CD4-positive, alpha-beta memory T cell (primary cell): ENCODE measurements around the gene FXR2. TPM values are rescaled to one million over a fixed set of nuclear protein-coding genes. Genes with fewer than 3 reads are reported as not detected.

Experiments used
- CTCF ChIA-PET: fragments of 350-600 bp; sonication (Branson Sonifier 250); formaldehyde crosslinking; loops from one replicate; lab custom pipeline; 2021; ENCODE audit warnings: inconsistent platforms; ENCODE audit not compliant: partially characterized antibody; lab: Charles Lee
- POLR2A ChIA-PET: fragments of 350-600 bp; sonication (Branson Sonifier 250); formaldehyde crosslinking; loops from one replicate; lab custom pipeline; 2021; ENCODE audit not compliant: partially characterized antibody; lab: Charles Lee
- DNase-seq, 5 donors: peaks; one replicate each; pipeline versions ENCODE4 v3.0.0 to v3.0.0-alpha.2; 2020 to 2022; ENCODE audit warnings: mixed read lengths in 1 of 5
- H3K27ac ChIP-seq: one replicate; pipeline ENCODE4 v1.7.0; 2013; ENCODE audit warnings: low read depth, low read length
- H3K27me3 ChIP-seq: 2 replicates; pipeline ENCODE4 v1.7.0; 2013; ENCODE audit warnings: mild to moderate bottlenecking, low read length, moderate library complexity; ENCODE audit not compliant: insufficient read depth
- H3K36me3 ChIP-seq: 2 replicates; pipeline ENCODE4 v1.7.0; 2013; ENCODE audit warnings: mild to moderate bottlenecking, low read length, moderate library complexity; ENCODE audit not compliant: insufficient read depth
- H3K4me1 ChIP-seq: 2 replicates; pipeline ENCODE4 v1.7.0; 2013; ENCODE audit warnings: mild to moderate bottlenecking, low read length, moderate library complexity; ENCODE audit not compliant: insufficient read depth
- H3K4me3 ChIP-seq, 2 donors: one replicate each; pipeline ENCODE4 v1.7.0; 2013; ENCODE audit warnings: low read length in 2 of 2, mild to moderate bottlenecking in 1 of 2
- H3K9me3 ChIP-seq, 2 donors: one replicate each; pipeline ENCODE4 v1.7.0; 2013; ENCODE audit warnings: low read length in 2 of 2, control low read depth in 1 of 2; ENCODE audit not compliant: control insufficient read depth in 1 of 2
- H3K27ac Mint-ChIP-seq, 7 donors: one replicate each; pipeline ENCODE4 v1.8.0; 2020 to 2021; ENCODE audit warnings: mixed read lengths in 7 of 7, mild to moderate bottlenecking in 6 of 7, inconsistent platforms in 3 of 7, moderate library complexity in 3 of 7
- H3K27me3 Mint-ChIP-seq, 2 donors: one replicate each; pipeline ENCODE4 v1.8.0; 2020 to 2021; ENCODE audit warnings: mixed read lengths in 2 of 2
- H3K36me3 Mint-ChIP-seq, 2 donors: one replicate each; pipeline ENCODE4 v1.8.0; 2020 to 2021; ENCODE audit warnings: mixed read lengths in 2 of 2, inconsistent platforms in 1 of 2, mild to moderate bottlenecking in 1 of 2
- H3K4me1 Mint-ChIP-seq, 4 donors: one replicate each; pipeline ENCODE4 v1.8.0; 2020 to 2021; ENCODE audit warnings: mixed read lengths in 4 of 4, mild to moderate bottlenecking in 1 of 4
- H3K4me3 Mint-ChIP-seq, 8 donors: one replicate each; pipeline ENCODE4 v1.8.0; 2020 to 2021; ENCODE audit warnings: mixed read lengths in 8 of 8, mild to moderate bottlenecking in 7 of 8, moderate library complexity in 6 of 8, inconsistent platforms in 3 of 8
- H3K9me3 Mint-ChIP-seq, 8 donors: one replicate each; pipeline ENCODE4 v1.8.0; 2020 to 2021; ENCODE audit warnings: mixed read lengths in 8 of 8, mild to moderate bottlenecking in 5 of 8, inconsistent platforms in 3 of 8, moderate library complexity in 1 of 8
- intact Hi-C: fragments of 100-400 bp; cut with micrococcal nuclease; formaldehyde crosslinking; loops from one replicate; pipeline ENCODE4 v1.15.1; 2023
- polyA plus RNA-seq, 2 donors: library from polyadenylated mRNA; unstranded; fragments of 300-500 nt; fragmentation: Illumina TruSeq; gene quantifications; one replicate each; pipeline ENCODE4 v1.2.3, GENCODE V29; 2021
- total RNA-seq, 2 experiments: library from RNA; stranded (reverse); gene quantifications; one replicate each; pipeline ENCODE4 v1.2.3, GENCODE V29; 2021

Gene FXR2
- total and polyA plus RNA-seq, 4 experiments from 2014 or later: 9.2 to 46.6 (median 31.4) TPM

DNA sequence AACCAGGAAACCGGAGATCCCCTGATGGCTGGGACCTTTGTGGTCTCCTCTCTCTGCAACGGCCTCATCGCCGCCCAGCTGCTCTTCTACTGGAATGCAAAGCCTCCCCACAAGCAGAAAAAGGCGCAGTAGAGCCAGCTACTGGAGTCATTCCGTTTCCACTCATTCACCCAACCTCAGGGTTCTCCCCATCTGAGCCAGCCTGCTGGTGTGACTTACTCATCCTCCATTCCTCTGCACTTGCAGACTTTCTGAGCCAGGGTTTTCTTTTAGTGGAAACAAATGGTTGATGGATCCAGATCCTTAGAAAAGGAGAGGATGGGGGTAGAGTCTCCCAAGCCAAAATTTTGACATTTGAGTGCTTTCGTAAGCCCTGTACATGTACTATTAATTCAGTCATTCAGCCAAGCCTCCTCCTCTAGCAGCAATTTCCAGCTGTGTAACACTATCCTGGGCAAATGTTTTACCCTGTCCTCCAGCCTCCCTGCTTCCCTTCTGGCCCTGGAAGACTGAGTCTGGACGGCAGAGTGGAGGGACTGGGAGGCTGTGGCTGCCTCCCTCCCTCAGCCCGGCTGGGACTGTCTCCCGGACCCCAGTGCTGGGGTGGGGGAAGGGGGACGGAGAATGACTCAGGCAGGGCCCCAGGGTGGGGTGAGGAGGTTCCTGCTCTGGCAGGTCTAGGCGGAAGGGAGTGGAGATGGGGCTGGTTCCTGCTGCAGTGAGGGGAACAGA lies 27.1 kb downstream of the FXR2 start:
- Mint-ChIP-seq H3K36me3 (peaks cover 11 to 46% of the 10 kb centered on the region in 2 donors), H3K9me3 (peaks cover 0 to 1% (median 0%) of the 10 kb centered on the region in 8 donors), H3K4me1 (peaks cover 5 to 35% (median 21%) of the 10 kb centered on the region in 4 donors), H3K27me3 (no peaks in the 10 kb centered on the region), H3K4me3 (peak overlapping the region in 1 of 8 donors; percentile 35), H3K27ac (peak overlapping the region in 4 of 7 donors; percentile 30 to 61 (median 34))
- ChIA-PET POLR2A (interaction anchor here (1.0 to 9.5 kb wide), 4 partner anchors 15 to 253 kb away, joined by 3 to 220 read pairs (median 14); partner anchors contain the start of genes TP53, WRAP53 and ZBTB4), CTCF (interaction anchor here (1.0 to 2.3 kb wide), 4 partner anchors 8 to 232 kb away, joined by 4 to 9 read pairs (median 5); partner anchors contain the start of gene TP53)
- H3K4me1 ChIP-seq: peaks cover 35% of the 10 kb centered on the region
- intact Hi-C loops: no loop called here
- no peak for DNase-seq
- no peak overlapping the region for H3K4me3 ChIP-seq
- H3K27me3 ChIP-seq: no peaks in the 10 kb centered on the region
- no peaks in the 10 kb centered on the region for H3K9me3 ChIP-seq
- peaks cover 28% of the 10 kb centered on the region for H3K36me3 ChIP-seq
- H3K27ac ChIP-seq: no peak overlapping the region

DNA sequence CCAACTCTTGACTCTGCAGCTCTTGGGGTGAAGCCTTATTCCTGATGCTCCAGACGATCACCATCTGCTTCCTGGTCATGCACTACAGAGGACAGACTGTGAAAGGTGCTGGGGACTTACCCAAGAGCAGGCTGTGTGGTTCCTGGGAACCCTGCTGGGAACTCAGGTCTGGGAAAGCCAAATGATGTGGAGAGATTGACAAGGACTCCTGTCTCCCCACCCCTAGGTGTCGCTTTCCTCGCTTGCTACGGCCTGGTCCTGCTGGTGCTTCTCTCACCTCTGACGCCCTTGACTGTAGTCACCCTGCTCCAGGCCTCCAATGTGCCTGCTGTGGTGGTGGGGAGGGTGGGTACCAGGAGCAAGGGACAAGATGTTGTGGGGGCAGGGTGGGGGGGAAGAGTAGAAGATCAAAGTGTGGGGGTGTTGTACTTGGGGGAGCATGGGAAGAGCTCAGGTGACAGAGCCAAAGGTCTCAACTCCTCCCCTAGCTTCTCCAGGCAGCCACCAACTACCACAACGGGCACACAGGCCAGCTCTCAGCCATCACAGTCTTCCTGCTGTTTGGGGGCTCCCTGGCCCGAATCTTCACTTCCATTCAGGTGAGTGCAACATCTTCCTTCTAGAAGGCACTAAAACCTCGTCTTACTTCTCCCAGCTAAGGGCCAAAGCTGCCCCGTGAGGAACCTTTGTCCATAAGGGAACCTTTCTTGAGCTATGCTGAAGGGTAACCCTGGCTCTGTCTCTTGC lies 27.9 kb downstream of the FXR2 start:
- H3K4me3 ChIP-seq: no peak overlapping the region
- H3K27ac ChIP-seq: no peak overlapping the region
- POLR2A ChIA-PET: interaction anchor here (1.0 to 9.5 kb wide), 6 partner anchors 14 to 252 kb away, joined by 3 to 220 read pairs (median 14); partner anchors contain the start of genes TP53, WRAP53 and ZBTB4
- peaks cover 41% of the 10 kb centered on the region for H3K4me1 ChIP-seq
- H3K36me3 Mint-ChIP-seq: peaks cover 6 to 39% of the 10 kb centered on the region in 2 donors
- peaks cover 5 to 43% (median 26%) of the 10 kb centered on the region in 4 donors for H3K4me1 Mint-ChIP-seq
- CTCF ChIA-PET: interaction anchor here (1.0 to 2.3 kb wide), 8 partner anchors 9 to 231 kb away, joined by 4 to 12 read pairs (median 5); partner anchors contain the start of gene TP53
- peak overlapping the region in 3 of 8 donors; percentile 13 to 35 (median 20) for H3K4me3 Mint-ChIP-seq
- peak overlapping the region in 2 of 7 donors; percentile 38 to 61 for H3K27ac Mint-ChIP-seq
- no peak for DNase-seq
- no peaks in the 10 kb centered on the region for H3K27me3 Mint-ChIP-seq
- intact Hi-C loops: no loop called here
- H3K9me3 ChIP-seq: no peaks in the 10 kb centered on the region
- H3K9me3 Mint-ChIP-seq: peaks cover 0 to 1% (median 0%) of the 10 kb centered on the region in 8 donors
- H3K27me3 ChIP-seq: no peaks in the 10 kb centered on the region
- H3K36me3 ChIP-seq: peaks cover 21% of the 10 kb centered on the region

DNA sequence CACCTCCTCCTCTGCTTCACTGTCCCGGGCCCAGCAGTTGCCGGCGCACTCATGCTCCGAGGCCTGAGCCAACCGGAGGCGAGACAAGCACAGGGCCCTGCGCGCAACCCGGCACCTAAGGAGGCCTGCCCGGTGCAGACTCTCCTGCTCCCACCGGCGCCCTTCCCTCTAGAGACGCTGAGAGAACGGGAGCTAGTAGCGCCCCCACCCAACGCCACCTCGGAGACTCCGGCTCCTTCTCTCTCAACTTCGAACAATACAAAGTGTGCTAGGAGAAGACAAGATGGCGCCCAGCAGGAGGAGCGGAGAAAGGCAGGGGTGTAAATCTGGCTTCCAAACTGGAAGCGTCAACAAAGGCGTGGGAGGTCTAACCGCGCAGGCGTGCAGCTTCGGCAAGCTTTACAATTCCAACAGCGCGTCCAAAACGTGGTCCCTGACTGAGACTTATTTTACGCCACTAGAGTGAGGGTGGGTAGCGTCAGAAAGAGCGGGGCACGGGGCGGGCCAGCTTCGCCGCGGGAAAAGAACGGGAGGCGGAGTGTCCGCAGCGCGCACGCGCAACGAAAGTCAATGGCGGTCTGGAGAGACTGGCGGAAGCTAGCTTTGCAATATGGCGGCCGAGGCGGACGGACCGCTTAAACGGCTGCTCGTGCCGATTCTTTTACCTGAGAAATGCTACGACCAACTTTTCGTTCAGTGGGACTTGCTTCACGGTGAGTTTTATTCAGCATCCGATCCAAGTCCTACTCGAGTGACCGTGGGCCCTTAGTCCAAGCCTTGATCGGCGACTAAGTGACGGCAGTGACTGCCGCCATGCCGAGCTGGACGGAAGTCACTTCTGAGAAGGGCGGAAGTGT lies 31.2 kb downstream of the FXR2 start, which contains the start of gene MPDU1:
Gene MPDU1 (plus strand): TSS at position 600 of the 857 bp plus-strand sequence. CDS start 11 bp downstream, at position 611.
- intact Hi-C loops: loop anchor here (1.0 kb wide), 5 partner anchors 11 to 276 kb away; partner anchors contain the start of genes EIF5A, FXR2 and SENP3
- CTCF ChIA-PET: interaction anchor here (0.6 to 3.2 kb wide), 8 partner anchors 9 to 228 kb away, joined by 3 to 22 read pairs (median 8); partner anchors contain the start of genes TMEM102, TMEM95, TP53 and WRAP53
- peak within 1 kb of the TSS; percentile 91 to 92 for H3K4me3 ChIP-seq
- peaks cover 9 to 48% of the 10 kb centered on the region in 2 donors for H3K36me3 Mint-ChIP-seq
- no peaks in the 10 kb centered on the region for H3K27me3 Mint-ChIP-seq
- H3K36me3 ChIP-seq: peaks cover 22% of the 10 kb centered on the region
- DNase-seq: peak; percentile 95 to 97 (median 97)
- no peaks in the 10 kb centered on the region for H3K27me3 ChIP-seq
- peak within 1 kb of the TSS; percentile 99 to 100 (median 100) for H3K27ac Mint-ChIP-seq
- peak within 1 kb of the TSS; percentile 99 to 100 (median 100) for H3K4me3 Mint-ChIP-seq
- POLR2A ChIA-PET: interaction anchor here (0.6 to 9.5 kb wide), 42 partner anchors 11 to 581 kb away, joined by 3 to 220 read pairs (median 4); partner anchors contain the start of genes ACADVL, ACAP1, ATP1B2 and CHRNB1
- peaks cover 50% of the 10 kb centered on the region for H3K4me1 ChIP-seq
- H3K4me1 Mint-ChIP-seq: peaks cover 20 to 65% (median 43%) of the 10 kb centered on the region in 4 donors
- peaks cover 0 to 11% (median 0%) of the 10 kb centered on the region in 8 donors for H3K9me3 Mint-ChIP-seq
- H3K27ac ChIP-seq: peak within 1 kb of the TSS; percentile 97
- H3K9me3 ChIP-seq: no peaks in the 10 kb centered on the region

DNA sequence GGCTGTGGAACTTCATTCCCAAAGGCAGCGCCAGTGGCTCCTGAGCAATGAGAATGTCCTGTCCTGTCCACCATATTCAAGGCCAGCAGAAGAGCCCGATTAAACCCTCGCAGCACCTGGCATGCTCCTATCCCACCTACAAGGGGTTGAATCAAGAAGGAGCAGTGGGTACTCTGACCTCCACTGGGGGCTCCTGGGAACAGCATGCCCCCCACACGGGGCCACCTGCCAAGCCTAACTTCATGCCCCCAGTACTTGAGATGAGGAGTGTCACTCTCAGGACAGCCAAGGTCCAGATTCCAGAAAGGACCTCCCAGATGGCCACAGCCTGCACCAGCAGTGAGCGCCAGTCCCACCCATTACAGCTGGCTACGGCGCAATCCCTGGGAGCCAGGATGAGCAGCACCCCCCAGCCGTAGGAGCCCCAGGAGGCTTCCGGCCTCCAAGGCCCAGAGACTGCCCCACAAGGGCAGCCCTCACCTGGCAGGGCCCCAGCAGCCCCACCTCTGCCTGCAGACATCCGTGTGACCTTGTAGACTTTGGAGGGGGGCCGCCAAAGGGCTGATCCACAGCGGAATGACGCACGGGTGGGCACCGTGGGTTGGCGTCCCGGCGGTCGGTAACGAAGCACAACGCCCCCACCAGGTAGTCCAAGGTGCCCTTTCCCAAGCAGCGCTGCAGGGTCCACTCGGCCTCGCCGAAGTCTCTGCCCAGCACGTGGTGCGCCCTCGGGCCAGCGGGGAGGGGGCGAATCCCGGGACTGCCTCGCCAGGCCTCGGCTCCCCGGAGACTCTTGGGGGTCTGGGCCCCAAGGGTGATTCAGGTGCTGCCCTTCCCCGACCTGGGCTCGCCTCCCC lies 32.1 kb downstream of the FXR2 start:
- no peak for DNase-seq
- Histone ChIP-seq H3K36me3 (peaks cover 28% of the 10 kb centered on the region), H3K27ac (peak overlapping the region; percentile 97), H3K9me3 (no peaks in the 10 kb centered on the region), H3K4me1 (peaks cover 55% of the 10 kb centered on the region), H3K27me3 (no peaks in the 10 kb centered on the region), H3K4me3 (peak overlapping the region in 1 of 2 donors; percentile 92)
- intact Hi-C loops: loop anchor here (1.0 kb wide), 4 partner anchors 10 to 275 kb away; partner anchors contain the start of genes EIF5A and SENP3
- Mint-ChIP-seq H3K4me3 (peak overlapping the region; percentile 3 to 100 (median 33)), H3K27ac (peak overlapping the region in 6 of 7 donors; percentile 29 to 100 (median 68)), H3K9me3 (peaks cover 0 to 11% (median 0%) of the 10 kb centered on the region in 8 donors), H3K4me1 (peaks cover 23 to 73% (median 49%) of the 10 kb centered on the region in 4 donors), H3K27me3 (no peaks in the 10 kb centered on the region), H3K36me3 (peaks cover 17 to 49% of the 10 kb centered on the region in 2 donors)
- POLR2A ChIA-PET: interaction anchor here (0.8 to 9.5 kb wide), 25 partner anchors 10 to 536 kb away, joined by 3 to 220 read pairs (median 6); partner anchors contain the start of genes ACADVL, ACAP1, CTDNEP1 and DLG4
- CTCF ChIA-PET: interaction anchor here (2.5 to 3.2 kb wide), 3 partner anchors 8 to 147 kb away, joined by 12 to 22 read pairs (median 19); partner anchors contain the start of genes TMEM102, TP53 and WRAP53

DNA sequence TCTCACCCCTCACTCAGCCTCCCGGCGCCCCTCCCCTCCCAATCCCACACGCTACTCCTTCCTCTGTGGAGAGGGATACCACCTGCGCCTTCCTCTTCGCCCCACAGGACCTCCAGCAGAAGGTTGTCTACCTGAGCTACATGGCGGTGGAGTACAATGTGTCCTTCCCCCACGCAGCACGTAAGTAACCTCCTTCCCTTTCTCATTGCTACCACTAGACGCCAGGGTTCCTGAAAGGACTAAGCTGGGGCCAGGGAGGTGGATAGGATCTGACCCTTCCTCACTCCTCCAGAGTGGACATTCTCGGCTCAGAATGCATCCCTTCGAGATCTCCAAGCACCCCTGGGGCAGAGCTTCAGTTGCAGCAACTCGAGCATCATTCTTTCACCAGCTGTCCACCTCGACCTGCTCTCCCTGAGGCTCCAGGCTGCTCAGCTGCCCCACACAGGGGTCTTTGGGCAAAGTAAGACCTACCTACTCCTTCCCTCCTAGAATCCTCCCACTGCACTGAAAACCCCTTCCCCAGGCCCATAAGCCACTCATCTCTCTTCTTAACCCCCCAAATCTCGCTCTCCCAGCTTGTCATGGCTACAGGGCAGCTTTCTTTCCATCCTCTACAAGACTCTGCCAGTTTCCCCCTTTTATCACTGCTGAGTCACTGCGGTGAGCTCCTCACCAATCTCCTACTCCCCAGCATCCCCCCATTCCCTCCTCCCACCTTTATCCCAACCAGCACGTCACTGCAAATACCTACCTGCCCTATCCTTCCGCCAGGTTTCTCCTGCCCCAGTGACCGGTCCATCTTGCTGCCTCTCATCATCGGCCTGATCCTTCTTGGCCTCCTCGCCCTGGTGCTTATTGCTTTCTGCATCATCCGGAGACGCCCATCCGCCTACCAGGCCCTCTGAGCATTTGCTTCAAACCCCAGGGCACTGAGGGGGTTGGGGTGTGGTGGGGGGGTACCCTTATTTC lies 33.8 kb downstream of the FXR2 start:
- Histone ChIP-seq H3K4me1 (peaks cover 71% of the 10 kb centered on the region), H3K27ac (no peak overlapping the region), H3K36me3 (peaks cover 34% of the 10 kb centered on the region), H3K9me3 (no peaks in the 10 kb centered on the region), H3K4me3 (no peak overlapping the region), H3K27me3 (no peaks in the 10 kb centered on the region)
- intact Hi-C loops: no loop called here
- Mint-ChIP-seq H3K36me3 (peaks cover 33 to 60% of the 10 kb centered on the region in 2 donors), H3K4me3 (peak overlapping the region in 3 of 8 donors; percentile 46 to 57 (median 46)), H3K9me3 (peaks cover 0 to 14% (median 0%) of the 10 kb centered on the region in 8 donors), H3K4me1 (peaks cover 30 to 88% (median 59%) of the 10 kb centered on the region in 4 donors), H3K27me3 (no peaks in the 10 kb centered on the region), H3K27ac (peak overlapping the region in 6 of 7 donors; percentile 38 to 98 (median 82))
- DNase-seq: peak in 1 of 5 donors; percentile 15
- POLR2A ChIA-PET: interaction anchor here (0.7 to 2.9 kb wide), 9 partner anchors 9 to 236 kb away, joined by 3 to 25 read pairs (median 5); partner anchors contain the start of genes FXR2, POLR2A, SENP3 and TP53
- CTCF ChIA-PET: interaction anchor here (1.1 to 2.1 kb wide), 3 partner anchors 8 to 21 kb away, joined by 4 to 8 read pairs (median 5); no protein-coding TSS in a partner anchor
